GM10847 (cell line): ENCODE results near the gene FAF1.

Experiments
- POLR2A ChIP-seq: IDR thresholded peaks from 2 replicates; pipeline ENCODE4 v1.6.1; 2011; ENCODE audit not compliant: insufficient read length; ENCODE audit errors: extremely low read depth

The FAF1 gene

DNA sequence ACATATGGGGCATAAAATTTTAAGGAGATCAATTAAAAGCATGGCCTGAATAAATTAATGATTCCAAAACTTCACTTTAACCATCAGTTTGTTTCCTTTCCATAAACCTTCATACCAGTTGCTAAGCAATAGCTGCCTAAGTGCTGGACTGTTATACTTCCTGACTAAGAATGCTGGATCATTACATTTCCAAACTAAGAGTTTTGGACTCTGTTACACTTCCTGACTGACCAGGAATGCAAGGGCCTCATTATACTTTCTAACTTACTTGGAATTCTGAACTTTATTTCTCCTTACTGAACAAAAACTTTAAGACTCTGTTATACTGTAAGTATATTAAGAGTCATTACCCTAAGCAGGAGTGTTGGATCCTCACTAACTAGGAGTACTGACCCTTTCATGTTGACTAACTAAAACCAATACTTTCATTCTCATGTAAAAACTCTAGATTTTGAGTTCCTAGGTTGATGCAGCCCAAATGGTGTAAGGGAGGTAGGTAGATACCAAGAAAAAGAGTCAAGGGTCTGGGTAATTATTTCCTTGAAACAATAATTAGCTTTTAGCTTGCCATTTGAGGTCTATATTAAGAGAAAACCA, 118.2 kb downstream of the FAF1 start:
- no peak for TF ChIP-seq POLR2A

DNA sequence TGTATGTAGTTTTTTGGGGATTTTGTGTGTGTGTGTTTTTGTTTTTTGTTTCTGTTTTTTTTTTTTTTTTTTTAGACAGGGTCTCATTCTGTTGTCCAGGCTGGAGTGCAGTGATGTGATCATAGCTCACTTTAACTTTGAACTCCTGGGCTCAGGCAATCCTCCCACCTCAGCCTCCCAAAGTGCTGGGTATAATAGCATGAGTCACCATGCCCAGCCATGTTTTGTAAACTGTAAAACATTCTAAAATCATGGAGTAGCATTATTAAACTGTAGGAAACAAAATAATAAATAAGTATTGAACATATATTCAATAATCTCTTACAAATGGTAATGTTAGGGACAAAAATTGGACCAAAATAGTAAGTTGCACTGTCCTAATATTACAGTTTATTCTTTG, 124.0 kb downstream of the FAF1 start:
- TF ChIP-seq POLR2A: no peak

DNA sequence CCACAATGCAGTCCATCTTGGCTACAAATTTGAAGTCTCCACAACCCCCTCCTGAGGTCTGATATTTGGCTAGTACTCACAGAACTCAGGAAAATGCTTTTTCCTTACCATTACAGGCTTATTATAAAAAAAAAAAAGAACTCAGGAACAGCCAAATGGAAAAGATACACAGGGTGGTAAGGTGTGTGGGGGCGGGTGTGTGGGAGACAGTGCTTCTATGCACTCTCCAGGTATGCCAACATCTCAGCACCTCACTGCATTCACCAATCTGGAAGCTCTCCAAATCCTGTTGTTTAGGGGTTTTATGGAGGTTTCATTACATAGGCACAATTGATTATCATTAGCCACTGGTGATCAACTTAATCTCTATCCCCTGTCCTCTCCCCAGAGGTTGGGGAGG, 126.9 kb downstream of the FAF1 start:
- TF ChIP-seq POLR2A: no peak

DNA sequence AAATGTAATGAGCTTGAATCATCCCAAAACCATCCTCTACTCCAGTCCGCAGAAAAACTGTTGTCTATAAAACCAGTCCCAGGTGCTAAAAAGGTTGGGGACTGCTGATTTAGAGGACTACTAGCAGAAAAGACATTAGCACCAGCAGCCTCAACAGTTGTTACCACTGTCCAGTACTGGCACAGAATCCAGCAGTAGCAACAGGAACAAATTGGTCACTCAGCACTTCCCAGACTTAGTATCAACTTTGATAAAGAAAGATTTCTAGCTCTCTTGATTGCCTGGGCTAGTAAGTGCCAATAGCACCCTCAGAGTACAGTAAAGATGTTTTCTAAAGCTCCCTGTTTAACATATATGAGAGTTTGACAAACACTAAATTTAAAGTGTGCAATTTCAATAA, 127.9 kb downstream of the FAF1 start:
- no peak for TF ChIP-seq POLR2A

DNA sequence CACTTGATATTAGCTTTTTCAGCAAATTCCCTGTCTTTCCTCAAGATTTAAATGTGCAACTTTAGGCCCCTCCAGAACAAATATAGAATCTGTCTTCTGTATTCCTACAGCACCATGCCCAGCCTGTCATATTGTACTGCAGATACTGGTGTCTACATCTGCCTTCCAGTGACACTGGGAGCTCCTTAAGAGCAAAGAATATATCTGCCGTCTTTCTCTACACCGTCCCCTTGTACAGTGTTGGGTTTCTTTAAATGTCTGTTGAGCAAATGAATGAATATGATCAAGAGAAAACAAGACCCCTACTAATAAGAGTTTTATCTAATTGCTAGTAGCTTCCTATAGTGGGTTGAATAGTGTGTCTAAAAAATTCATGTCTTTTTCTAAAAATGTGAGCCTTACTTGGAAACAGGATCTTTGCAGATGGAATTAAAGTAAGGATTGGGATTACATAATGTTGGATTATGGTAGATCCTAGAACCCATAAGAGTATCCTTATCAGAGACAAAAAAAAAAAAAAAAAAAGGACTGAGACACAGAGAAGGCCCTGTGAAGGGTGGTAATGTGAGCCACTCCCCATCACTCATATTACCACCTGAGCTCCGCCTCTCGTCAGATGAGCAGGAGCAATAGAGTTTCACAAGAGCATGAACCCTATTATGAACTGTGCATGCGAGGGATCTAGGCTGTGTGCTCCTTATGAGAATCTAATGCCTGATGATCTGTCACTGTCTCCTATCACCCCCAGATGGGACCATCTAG, 128.6 kb downstream of the FAF1 start:
- no peak for TF ChIP-seq POLR2A

DNA sequence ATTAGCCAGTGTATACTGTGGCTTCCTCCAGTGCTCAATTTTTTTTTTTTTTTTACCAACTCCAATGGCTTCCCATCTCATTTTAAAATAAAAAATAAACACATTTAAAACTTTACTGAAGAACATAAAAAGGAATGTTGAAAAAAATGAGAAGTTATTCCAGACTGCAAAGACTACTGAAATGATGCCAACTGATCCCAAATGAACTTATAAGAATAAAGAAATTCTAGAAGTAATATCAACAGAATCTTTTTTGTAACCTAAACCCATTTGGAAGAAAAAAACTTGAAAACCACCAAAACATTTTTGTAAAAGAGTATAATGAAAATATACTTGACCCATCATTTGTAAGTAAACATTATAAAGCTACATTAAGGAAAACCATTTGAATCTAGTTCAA, 129.4 kb downstream of the FAF1 start:
- TF ChIP-seq POLR2A: no peak

DNA sequence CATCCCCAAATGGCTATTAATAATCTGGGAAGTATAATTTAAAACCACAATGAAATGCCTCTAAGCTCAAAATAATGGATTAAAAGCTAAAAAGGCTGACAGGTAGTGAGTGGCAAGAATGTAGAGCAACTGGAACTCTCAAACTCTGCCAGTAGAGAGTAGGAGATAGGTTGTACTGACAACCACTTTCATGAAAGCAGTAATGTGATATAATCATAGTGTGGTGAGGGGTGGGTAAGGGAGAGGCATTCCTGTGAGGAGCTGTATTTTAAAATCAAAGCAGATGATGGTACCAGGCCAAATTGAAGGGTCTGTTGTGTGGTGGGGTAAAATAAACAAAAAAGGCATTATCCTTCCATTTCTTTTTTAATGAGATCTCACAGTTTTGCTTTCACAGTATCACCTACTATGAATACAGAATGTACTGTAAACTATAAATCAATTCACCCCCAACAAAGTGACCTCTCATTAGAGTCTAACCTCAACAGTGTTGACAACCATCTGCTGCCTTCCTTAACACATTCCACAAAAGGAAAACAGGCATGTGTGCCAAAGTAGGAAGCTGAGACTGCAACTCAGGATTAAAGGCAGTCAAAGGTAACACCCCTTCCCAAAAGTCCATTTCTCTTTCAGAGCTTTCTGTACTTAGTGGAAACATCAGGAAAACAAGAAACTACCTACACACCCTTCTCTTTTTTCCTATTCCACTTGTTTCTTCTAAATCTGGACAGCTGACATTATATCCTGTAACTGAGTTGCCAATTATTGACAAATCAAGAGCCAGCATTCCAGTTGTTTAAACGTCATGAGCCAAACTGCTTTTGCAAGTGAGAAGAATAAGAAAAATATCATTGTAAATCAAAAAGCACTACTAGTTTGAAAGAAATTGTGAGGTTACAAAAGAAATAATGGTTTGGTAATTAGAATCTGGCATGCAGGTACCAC, 130.8 kb downstream of the FAF1 start:
- TF ChIP-seq POLR2A: no peak

DNA sequence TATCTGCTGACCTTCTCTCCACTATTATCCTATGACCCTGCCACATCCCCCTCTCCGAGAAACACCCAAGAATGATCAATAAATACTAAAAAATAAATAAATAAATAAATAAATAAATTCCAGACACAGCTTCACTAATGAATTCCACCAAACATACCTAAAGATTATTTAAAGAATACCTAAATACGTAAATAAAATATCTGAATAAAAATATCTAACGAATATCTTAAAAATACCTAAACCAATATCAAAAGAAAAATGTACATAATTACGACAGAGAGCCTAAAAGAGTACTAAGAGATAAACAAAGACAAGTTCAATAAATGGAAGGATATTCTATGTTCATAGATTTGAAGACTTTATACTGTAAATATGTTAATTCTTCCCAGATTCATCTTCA, 132.5 kb downstream of the FAF1 start:
- TF ChIP-seq POLR2A: no peak

DNA sequence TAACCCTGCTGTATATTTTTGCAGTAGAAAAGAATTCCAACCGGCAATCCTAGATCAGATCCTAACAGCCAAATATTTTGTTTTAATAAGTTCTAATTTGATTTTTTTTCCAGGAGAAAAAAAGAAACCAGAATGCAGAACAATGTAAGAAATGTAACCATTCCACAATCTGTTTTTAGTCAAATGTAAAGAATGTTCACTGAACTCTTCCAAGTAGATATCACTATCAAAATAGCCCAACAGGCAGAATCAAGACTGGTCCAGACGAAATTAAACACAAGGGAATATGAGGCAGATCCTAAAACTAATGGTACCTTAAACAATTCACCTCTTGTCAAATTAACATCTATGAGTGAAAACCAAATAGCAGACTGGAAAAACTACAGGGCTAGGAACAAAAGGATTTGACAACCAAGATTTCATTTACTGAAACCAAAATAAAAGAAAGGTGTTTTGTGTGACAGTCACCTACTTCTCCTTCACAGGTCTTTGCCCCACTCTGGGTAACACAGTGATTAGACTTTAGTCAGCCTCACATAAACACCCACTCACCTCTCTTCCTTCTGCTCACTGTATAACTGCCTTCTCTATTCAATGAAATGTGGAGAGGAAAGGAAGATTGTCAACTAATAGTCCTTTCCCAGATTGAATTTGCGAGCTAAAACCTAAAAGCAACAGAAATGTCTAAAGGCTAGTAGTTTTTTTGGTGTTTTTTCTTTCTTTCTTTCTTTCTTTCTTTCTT, 137.9 kb downstream of the FAF1 start:
- TF ChIP-seq POLR2A: no peak

DNA sequence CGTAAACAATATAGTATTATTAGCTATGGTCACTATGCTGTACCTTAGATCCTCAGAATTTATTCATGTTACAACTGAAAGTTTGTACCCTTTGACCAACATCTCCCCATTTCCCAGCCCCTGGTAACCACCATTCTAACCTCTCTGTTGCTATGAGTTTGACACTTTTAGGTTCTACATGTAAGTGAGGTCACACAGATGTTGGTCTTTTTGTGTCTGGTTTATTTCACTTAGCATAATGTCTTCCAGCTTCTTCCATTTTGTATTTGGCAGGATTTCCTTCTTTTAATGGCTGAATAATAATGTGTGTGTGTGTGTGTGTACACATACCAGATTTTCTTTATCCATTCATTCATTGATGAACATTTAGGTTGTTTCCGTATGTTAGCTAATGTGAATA, 139.5 kb downstream of the FAF1 start:
- TF ChIP-seq POLR2A: no peak

DNA sequence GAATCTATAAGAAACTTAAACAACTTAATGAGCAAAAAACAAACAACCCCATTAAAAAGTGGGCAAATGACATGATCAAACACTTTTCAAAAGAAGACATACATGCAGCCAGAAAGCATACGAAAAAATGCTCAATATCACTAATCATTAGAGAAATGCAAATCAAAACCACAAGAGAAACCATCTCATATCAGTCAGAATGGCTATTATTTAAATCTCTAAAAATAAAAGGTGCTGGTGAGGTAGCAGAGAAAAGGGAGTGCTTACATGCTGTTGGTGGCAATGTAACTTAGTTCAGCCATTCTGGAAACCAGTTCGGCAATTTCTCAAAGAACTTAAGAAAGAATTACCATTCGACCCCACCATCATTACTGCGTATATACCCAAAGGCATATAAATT, 147.7 kb downstream of the FAF1 start:
- TF ChIP-seq POLR2A: no peak

DNA sequence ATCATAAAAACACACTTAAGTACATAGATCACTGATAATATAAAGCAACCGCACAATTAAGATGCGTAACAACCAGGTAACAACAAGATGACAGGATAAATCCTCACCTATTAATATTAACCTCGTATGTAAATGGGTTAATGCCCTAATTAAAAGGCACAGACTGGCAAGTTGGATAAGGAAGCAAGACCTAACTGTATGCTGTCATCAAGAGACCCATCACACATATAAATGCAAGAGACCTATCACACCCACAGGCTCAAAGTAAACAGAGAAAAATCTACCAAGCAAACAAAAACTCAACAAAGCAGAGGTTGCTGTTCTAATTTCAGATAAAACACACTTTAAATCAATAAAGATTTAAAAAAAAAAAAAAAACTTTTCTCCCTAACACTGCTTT, 151.8 kb downstream of the FAF1 start:
- no peak for TF ChIP-seq POLR2A

DNA sequence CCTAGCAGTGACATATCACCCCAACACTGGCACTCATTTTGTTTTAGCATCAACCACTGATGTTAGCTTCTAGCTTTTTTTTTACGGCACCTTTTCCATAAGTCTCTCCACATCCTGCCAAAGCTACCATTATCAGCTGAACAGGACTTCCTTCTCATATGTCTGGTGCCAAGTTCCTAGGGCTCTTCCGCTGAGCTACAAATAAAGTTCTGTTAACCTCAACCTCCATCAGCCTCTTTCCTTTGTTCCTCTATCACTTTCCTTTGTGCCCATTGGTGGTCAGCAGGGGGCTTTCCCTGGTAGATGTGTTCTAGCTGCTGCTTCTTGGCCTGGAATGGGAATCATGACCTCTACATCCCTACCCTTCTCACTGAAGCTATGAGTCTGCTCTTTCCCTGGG, 163.8 kb downstream of the FAF1 start:
- TF ChIP-seq POLR2A: no peak

DNA sequence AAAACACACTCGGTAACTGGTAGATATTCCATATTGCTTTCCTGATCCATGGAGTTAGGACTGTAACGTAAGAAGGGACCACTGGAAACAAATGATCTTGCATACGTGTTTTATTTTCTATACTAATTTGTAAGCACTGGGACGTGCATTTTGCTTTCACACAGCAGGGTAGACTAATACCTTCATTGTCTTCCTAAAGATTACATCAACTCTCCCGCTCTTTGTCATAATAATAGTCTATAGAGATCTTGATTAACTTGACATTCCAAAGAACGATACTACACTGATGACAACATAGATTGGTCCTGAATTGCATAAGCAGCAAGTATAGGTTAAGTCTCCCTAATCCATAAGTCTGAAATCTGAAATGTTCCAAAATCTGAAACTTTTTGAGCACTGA, 166.5 kb downstream of the FAF1 start:
- TF ChIP-seq POLR2A: no peak

DNA sequence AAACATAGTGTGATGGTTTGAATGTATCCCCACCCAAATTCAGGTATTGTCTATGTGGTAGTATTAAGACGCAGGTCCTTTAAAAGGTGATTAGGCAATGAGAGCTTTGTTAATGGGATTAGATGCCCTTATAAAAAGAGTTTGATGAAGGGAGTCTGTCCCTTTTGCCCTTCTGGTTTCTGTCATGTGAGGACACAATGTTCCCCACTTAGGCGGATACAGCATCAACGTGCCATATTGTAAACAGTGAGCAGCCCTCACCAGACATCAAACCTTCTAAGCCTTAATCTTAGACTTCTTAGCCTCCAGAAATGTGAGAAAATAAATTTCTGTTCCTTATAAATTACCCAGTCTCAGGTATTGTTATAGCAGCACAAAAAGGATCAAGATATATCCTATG, 172.8 kb downstream of the FAF1 start:
- no peak for TF ChIP-seq POLR2A
